ENCODE data around the gene RAB11FIP3.
"Not testable (repeated sequence)": the region's sequence is repeated elsewhere in the genome, so short reads cannot be mapped to it uniquely, and the experiment has no call there.

The RAB11FIP3 gene

DNA sequence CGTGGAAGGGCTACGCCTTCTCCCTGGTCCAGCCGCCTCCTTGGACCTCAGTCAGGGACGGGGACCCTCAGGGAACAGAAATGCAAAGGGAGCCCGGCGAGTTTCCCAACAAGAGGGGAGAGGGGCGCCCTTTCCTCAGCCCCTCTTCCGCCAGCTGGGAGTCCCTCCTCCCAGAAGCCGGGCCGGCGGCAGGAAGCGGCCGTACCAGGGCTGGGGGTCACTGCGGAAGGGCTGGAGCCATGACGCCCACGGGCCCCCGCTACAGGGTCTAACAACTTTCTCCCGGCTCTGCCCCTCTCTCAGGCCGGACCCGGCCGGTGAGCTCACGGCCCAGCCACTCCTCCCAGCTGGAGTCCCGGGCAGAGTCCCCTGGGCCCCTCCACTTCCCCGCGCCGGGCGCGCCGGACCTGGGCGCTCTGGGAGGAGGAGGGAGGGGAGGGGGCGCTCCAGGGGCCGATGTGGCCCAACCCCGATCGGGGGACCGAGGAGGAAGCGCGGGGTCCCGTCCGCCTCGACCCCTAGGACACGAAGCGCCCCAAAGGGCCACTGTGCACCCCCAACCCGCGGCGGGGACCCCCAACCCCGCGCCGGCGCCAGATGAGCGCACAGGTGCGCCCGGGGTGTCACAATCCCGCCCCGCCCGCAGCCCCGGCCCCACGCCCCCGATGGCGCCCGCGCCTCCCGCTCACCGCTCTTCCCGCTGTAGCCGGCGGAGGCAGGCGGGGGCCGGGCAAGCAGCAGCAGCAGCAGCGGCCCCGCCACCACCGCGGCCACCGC is 44.2 kb upstream of the RAB11FIP3 start:
- H3K36me3 ChIP-seq (ENCODE audit: insufficient read depth, low read length), result peaks cover 7% of the 10 kb centered on the region
- peak overlapping the region; percentile 47 for H3K27ac ChIP-seq (ENCODE audit: low read depth, low read length)
- H3K4me1 ChIP-seq (ENCODE audit: insufficient read depth, low read length), result peaks cover 30% of the 10 kb centered on the region
- peak overlapping the region; percentile 52 to 55 for H3K4me3 ChIP-seq (ENCODE audit: low read depth in 1 of 2, low read length in 2 of 2)
- H3K9me3 ChIP-seq (ENCODE audit: low read length), result no peaks in the 10 kb centered on the region
- no peaks in the 10 kb centered on the region for H3K27me3 ChIP-seq (ENCODE audit: control insufficient read depth in 1 of 2, insufficient read depth in 2 of 2, low read length in 2 of 2)
- H3K9ac ChIP-seq (ENCODE audit: low read length), result no peak overlapping the region

DNA sequence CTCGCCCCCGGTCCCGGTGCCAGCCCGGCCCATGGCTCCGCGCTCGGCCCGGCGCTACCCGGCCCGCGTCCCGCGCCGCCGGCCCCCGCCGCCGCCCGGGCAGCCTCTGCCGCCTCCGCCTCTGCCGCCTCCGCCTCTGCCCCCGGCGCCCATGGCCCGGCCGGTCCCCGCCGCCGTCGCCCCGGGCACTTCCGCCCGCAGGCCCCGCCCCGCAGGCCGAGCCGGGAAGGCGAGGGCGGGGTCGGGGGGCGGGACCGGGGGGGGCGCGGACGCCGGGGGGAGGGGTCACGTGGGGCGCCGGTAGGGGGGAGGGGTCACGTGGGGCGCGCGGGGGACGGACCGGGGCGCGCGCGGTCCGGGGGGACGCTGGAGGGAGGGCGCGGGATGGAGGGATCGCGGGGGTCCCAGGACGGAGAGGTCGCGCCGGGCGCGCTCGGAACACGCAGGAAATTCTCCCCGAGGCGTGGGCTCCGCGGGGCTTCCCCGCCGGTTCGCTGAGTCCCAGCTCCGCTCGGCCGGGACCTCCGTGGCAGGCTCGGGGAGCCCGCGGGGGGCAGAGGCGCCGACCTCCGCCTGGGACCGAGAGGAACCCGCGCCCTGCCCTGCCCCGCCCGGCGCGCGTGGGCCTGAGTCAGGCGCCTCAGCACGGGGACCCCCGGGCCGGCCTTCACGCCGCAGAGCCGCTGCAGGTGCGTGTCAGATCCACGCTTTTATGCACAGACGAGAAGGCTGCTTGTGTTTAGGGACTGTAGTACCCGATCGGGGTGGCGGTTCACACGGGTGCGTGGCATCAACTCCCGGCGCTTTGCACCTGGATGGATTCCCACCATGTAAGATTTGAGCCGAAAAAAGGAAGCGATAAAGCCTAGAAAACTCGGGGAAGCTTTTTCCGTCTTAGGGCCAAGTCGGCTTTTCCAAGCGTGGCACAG is 43.4 kb upstream of the RAB11FIP3 start, which contains the start of gene PGAP6:
TSS of gene PGAP6 (minus strand) at position 190 of the 929 bp plus-strand sequence. CDS start at position 33, 157 bp downstream.
- Histone ChIP-seq H3K27ac (ENCODE audit: low read depth, low read length) (peak within 1 kb of the TSS; percentile 82), H3K4me1 (ENCODE audit: insufficient read depth, low read length) (peaks cover 33% of the 10 kb centered on the region), H3K9ac (ENCODE audit: low read length) (peak within 1 kb of the TSS; percentile 39), H3K27me3 (ENCODE audit: control insufficient read depth in 1 of 2, insufficient read depth in 2 of 2, low read length in 2 of 2) (no peaks in the 10 kb centered on the region), H3K36me3 (ENCODE audit: insufficient read depth, low read length) (no peaks in the 10 kb centered on the region), H3K9me3 (ENCODE audit: low read length) (no peaks in the 10 kb centered on the region), H3K4me3 (ENCODE audit: low read depth in 1 of 2, low read length in 2 of 2) (peak within 1 kb of the TSS; percentile 83 to 92)

DNA sequence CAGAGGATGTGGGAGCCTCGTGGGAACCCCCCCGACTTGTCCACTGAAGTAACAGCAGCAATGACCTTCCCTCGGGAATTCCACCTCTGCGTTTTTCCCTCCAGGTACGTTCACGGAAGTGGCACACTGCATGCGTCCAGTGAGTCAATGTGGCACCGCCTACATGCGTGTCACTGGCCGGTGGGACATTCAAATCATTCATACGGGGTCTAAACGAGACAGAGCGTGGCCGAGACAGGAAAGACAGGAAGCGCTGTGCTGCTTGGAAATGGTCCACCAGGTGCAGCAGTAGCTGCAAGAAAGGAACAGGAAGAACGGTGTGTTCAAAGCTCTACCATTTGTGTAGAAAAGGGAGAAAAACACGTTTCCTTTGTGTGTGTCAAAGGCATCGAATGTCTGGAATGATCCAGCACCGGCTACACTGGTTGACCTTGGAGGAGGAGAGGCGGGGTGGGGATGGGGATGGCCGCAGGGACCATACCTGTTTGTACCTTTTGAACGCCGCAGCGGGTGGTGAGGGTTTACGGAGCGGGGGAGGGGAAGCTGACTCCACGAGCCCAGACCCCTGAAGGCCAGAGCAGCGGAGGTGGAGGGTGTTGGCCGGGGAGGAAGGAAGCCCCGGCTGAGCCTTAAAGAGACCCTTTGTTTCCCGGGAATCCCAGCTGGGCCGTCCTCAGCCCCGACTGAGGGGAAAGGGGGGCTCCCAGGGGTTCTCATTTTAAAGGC is 42.0 kb upstream of the RAB11FIP3 start:
- Histone ChIP-seq H3K27me3 (ENCODE audit: control insufficient read depth in 1 of 2, insufficient read depth in 2 of 2, low read length in 2 of 2) (no peaks in the 10 kb centered on the region), H3K9me3 (ENCODE audit: low read length) (no peaks in the 10 kb centered on the region), H3K36me3 (ENCODE audit: insufficient read depth, low read length) (no peaks in the 10 kb centered on the region), H3K9ac (ENCODE audit: low read length) (peak overlapping the region; percentile 39), H3K4me1 (ENCODE audit: insufficient read depth, low read length) (peaks cover 44% of the 10 kb centered on the region), H3K27ac (ENCODE audit: low read depth, low read length) (peak overlapping the region; percentile 12), H3K4me3 (ENCODE audit: low read depth in 1 of 2, low read length in 2 of 2) (peak overlapping the region in 1 of 2 donors; percentile 83)

DNA sequence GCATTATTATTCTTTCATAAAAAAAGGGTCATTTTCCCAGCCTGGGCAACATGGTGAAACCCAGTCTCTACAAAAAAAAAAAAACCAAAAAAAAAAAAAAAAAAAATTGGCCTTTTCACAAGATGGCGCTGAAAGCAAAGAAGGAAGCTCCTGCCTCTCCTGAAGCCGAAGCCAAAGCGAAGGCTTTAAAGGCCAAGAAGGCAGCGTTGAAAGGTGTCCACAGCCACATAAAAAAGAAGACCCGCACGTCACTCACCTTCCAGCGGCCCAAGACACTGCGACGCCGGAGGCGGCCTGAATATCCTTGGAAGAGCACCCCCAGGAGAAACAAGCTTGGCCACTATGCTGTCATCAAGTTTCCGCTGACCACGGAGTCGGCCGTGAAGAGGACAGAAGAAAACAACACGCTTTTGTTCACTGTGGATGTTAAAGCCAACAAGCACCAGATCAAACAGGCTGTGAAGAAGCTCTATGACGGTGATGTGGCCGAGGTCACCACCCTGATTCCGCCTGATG is 38.8 kb upstream of the RAB11FIP3 start:
- H3K27me3 ChIP-seq (ENCODE audit: control insufficient read depth in 1 of 2, insufficient read depth in 2 of 2, low read length in 2 of 2), result no peaks in the 10 kb centered on the region
- no peak overlapping the region for H3K9ac ChIP-seq (ENCODE audit: low read length)
- H3K9me3 ChIP-seq (ENCODE audit: low read length), result no peaks in the 10 kb centered on the region
- peaks cover 41% of the 10 kb centered on the region for H3K4me1 ChIP-seq (ENCODE audit: insufficient read depth, low read length)
- H3K27ac ChIP-seq (ENCODE audit: low read depth, low read length), result peak overlapping the region; percentile 16
- no peaks in the 10 kb centered on the region for H3K36me3 ChIP-seq (ENCODE audit: insufficient read depth, low read length)
- no peak overlapping the region for H3K4me3 ChIP-seq (ENCODE audit: low read depth in 1 of 2, low read length in 2 of 2)

DNA sequence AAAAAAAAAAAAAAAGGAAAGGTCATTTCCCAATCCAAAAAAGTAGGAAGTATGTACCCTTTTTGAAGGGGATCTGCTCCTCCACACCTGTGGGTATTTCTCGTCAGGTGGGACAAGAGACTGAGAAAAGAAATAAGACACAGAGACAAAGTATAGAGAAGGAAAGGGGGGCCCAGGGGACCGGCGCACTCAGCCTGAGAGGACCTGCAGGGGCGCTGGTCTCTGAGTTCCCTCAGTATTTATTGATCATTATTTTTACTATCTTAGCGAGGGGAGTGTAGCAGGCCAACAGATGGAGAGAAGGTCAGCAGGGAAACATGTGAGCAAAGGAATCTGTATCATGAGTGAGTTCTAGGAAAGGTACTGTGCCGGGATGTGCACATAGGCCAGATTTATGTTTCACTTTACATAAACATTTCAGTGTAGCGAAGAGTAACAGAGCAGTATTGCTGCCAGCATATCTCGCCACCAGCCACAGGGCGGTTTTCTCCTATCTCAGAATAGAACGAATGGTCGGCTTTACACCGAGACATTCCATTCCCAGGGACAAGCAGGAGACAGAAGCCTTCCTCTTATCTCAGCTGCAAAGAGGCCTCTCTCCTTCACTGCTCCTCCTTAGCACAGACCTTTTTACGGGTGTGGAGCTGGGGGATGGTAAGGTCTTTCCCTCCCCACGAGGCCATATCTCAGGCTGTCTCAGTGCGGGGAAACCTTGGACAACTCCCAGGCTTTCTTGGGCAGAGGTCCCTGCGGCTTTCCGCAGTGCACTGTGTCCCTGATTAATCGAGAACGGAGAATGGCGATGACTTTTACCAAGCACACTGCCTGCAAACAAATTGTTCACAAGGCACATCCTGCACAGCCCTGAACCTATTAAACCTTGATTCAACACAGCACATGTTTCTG is 37.4 kb upstream of the RAB11FIP3 start:
- not testable (repeated sequence) for H3K36me3 ChIP-seq (ENCODE audit: insufficient read depth, low read length); H3K4me3 ChIP-seq (ENCODE audit: low read depth in 1 of 2, low read length in 2 of 2); H3K27me3 ChIP-seq (ENCODE audit: control insufficient read depth in 1 of 2, insufficient read depth in 2 of 2, low read length in 2 of 2); H3K9ac ChIP-seq (ENCODE audit: low read length); H3K9me3 ChIP-seq (ENCODE audit: low read length)
- peaks cover 36% of the 10 kb centered on the region for H3K4me1 ChIP-seq (ENCODE audit: insufficient read depth, low read length)
- H3K27ac ChIP-seq (ENCODE audit: low read depth, low read length), result peak overlapping the region; percentile 63

- H3K4me1 ChIP-seq (ENCODE audit: insufficient read depth, low read length), result peaks cover 28% of the 10 kb centered on the region
- no peaks in the 10 kb centered on the region for H3K36me3 ChIP-seq (ENCODE audit: insufficient read depth, low read length)
- H3K9ac ChIP-seq (ENCODE audit: low read length), result no peak overlapping the region
- H3K4me3 ChIP-seq (ENCODE audit: low read depth in 1 of 2, low read length in 2 of 2), result no peak overlapping the region
- no peaks in the 10 kb centered on the region for H3K27me3 ChIP-seq (ENCODE audit: control insufficient read depth in 1 of 2, insufficient read depth in 2 of 2, low read length in 2 of 2)
- H3K27ac ChIP-seq (ENCODE audit: low read depth, low read length), result no peak overlapping the region
- no peaks in the 10 kb centered on the region for H3K9me3 ChIP-seq (ENCODE audit: low read length)
Observed at GRCh38 chr16:389352-389751, 36.1 kb upstream of the RAB11FIP3 start.

DNA sequence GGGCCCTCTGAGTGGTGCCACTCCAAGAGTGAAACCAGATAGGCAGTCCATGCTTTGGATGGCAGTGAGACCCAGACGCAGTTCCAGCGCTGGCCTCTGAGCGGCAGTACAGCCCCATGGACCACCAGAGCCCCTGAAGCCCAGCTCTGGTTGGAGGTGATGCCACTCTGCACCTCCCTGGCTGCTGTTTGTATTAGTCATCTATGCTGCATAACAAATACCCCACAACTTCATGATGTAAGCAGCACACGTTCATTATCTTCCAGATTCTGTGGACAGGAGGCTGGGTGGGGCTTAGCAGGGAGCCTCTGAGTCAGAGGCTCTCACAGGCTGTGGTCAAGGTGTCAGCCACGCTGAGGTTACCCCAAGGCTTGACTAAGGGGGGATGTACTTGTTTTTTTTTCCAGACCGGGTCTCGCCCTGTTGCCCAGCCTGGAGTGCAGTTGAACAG is 33.5 kb upstream of the RAB11FIP3 start:
- Histone ChIP-seq H3K27ac (ENCODE audit: low read depth, low read length) (no peak overlapping the region), H3K36me3 (ENCODE audit: insufficient read depth, low read length) (no peaks in the 10 kb centered on the region), H3K4me3 (ENCODE audit: low read depth in 1 of 2, low read length in 2 of 2) (no peak overlapping the region), H3K27me3 (ENCODE audit: control insufficient read depth in 1 of 2, insufficient read depth in 2 of 2, low read length in 2 of 2) (no peaks in the 10 kb centered on the region), H3K9ac (ENCODE audit: low read length) (no peak overlapping the region), H3K4me1 (ENCODE audit: insufficient read depth, low read length) (peaks cover 34% of the 10 kb centered on the region), H3K9me3 (ENCODE audit: low read length) (no peaks in the 10 kb centered on the region)

DNA sequence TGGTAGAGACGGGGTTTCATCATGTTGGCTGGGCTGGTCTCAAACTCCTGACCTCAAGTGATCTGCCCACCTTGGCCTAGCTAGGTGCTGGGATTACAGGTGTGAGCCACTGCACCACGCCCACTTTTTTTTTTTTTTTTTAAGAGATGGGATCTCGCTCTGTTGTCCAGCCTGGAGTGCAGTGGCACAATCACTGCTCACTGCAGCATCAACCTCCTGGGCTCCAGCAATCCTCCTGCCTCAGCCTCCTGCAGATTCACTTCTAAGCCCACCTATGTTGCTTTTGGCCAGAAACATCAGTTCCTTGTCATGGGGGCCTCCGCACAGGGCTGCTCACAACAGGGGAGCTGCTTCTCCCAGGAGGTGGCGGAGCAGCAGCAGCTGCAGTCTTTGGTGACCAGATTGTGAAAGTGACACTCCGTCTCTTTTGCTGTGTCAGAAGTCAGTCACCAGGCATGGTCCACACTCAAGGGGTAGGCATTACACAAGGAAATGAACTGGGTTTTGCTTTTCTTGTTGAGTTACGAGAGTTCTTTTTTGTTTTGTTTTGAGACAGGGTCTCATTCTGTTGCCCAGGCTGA is 32.9 kb upstream of the RAB11FIP3 start:
- no peaks in the 10 kb centered on the region for H3K27me3 ChIP-seq (ENCODE audit: control insufficient read depth in 1 of 2, insufficient read depth in 2 of 2, low read length in 2 of 2)
- H3K4me3 ChIP-seq (ENCODE audit: low read depth in 1 of 2, low read length in 2 of 2), result no peak overlapping the region
- H3K27ac ChIP-seq (ENCODE audit: low read depth, low read length), result no peak overlapping the region
- no peaks in the 10 kb centered on the region for H3K36me3 ChIP-seq (ENCODE audit: insufficient read depth, low read length)
- H3K9me3 ChIP-seq (ENCODE audit: low read length), result no peaks in the 10 kb centered on the region
- H3K4me1 ChIP-seq (ENCODE audit: insufficient read depth, low read length), result peaks cover 33% of the 10 kb centered on the region
- H3K9ac ChIP-seq (ENCODE audit: low read length), result no peak overlapping the region

DNA sequence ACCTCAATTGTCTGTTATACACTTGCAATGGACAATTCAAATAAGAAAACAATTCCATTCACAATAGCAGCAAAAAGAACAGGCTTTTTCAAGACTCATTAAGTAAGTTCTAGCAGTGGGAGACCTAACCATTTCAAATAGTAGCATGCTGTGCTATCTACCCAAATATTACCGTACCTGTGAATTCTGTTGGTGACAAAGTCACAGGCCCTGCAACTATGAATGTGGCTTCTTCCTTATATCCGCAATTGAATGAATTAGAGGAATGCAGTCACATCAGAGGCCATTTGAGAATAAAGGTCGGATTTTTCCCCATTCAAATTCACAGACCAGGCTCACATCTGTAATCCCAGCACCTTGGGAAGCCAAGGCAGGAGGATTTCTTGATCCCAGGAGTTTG is 29.2 kb upstream of the RAB11FIP3 start:
- Histone ChIP-seq H3K27me3 (ENCODE audit: control insufficient read depth in 1 of 2, insufficient read depth in 2 of 2, low read length in 2 of 2) (no peaks in the 10 kb centered on the region), H3K4me1 (ENCODE audit: insufficient read depth, low read length) (peaks cover 30% of the 10 kb centered on the region), H3K4me3 (ENCODE audit: low read depth in 1 of 2, low read length in 2 of 2) (peak overlapping the region in 1 of 2 donors; percentile 67), H3K36me3 (ENCODE audit: insufficient read depth, low read length) (peaks cover 5% of the 10 kb centered on the region), H3K9ac (ENCODE audit: low read length) (peak overlapping the region; percentile 11), H3K9me3 (ENCODE audit: low read length) (no peaks in the 10 kb centered on the region), H3K27ac (ENCODE audit: low read depth, low read length) (peak overlapping the region; percentile 77)

DNA sequence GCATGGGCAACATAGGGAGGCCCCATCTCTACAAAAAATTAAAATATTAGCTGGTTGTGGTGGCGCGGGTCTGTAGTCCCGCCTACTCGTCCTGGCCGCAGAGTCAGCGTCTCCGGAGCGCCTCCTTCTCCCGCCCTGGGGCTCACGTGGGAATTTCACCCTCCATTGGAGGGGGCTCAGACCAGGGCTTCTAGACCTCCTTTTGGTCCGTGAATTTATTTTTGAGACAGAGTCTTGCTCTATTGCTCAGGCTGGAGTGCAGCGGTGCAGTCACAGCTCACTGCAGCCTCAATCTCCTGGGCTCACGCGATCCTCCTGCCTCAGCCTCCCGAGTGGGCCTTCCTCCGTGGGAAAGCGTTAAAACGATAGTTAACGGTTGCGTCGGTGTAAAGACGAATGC is 28.8 kb upstream of the RAB11FIP3 start:
- H3K9me3 ChIP-seq (ENCODE audit: low read length), result no peaks in the 10 kb centered on the region
- peak overlapping the region; percentile 77 for H3K27ac ChIP-seq (ENCODE audit: low read depth, low read length)
- peak overlapping the region in 1 of 2 donors; percentile 67 for H3K4me3 ChIP-seq (ENCODE audit: low read depth in 1 of 2, low read length in 2 of 2)
- H3K27me3 ChIP-seq (ENCODE audit: control insufficient read depth in 1 of 2, insufficient read depth in 2 of 2, low read length in 2 of 2), result no peaks in the 10 kb centered on the region
- peak overlapping the region; percentile 11 for H3K9ac ChIP-seq (ENCODE audit: low read length)
- H3K4me1 ChIP-seq (ENCODE audit: insufficient read depth, low read length), result peaks cover 30% of the 10 kb centered on the region
- H3K36me3 ChIP-seq (ENCODE audit: insufficient read depth, low read length), result peaks cover 5% of the 10 kb centered on the region

Measured in muscle layer of colon (tissue), 2 donors.